Immature natural killer cell (primary cell): ENCODE data around the gene XPO6. TPM values are rescaled to one million over a fixed set of nuclear protein-coding genes. Genes with fewer than 3 reads are reported as not detected.
"Not testable (repeated sequence)": the region's sequence is repeated elsewhere in the genome, so short reads cannot be mapped to it uniquely, and the experiment has no call there.

Experiments
- DNase-seq, 3 donors: peaks; one replicate each; pipeline ENCODE4 v3.0.0; 2022; ENCODE audit warnings: mixed read lengths in 1 of 3
- H3K27ac Mint-ChIP-seq, 6 donors: one replicate each; pipeline ENCODE4 v1.8.0; 2020; ENCODE audit warnings: mixed read lengths in 6 of 6, mild to moderate bottlenecking in 5 of 6, inconsistent platforms in 4 of 6, moderate library complexity in 3 of 6
- H3K27me3 Mint-ChIP-seq, 3 donors: one replicate each; pipeline ENCODE4 v1.8.0; 2020 to 2021; ENCODE audit warnings: low read depth in 3 of 3, mild to moderate bottlenecking in 3 of 3, mixed read lengths in 3 of 3, moderate library complexity in 3 of 3, inconsistent platforms in 1 of 3
- H3K36me3 Mint-ChIP-seq, 3 donors: one replicate each; pipeline ENCODE4 v1.8.0; 2020; ENCODE audit warnings: mixed read lengths in 3 of 3, inconsistent platforms in 2 of 3, mild to moderate bottlenecking in 2 of 3
- H3K4me1 Mint-ChIP-seq, 2 donors: one replicate each; pipeline ENCODE4 v1.8.0; 2020; ENCODE audit warnings: inconsistent platforms in 2 of 2, mild to moderate bottlenecking in 2 of 2, mixed read lengths in 2 of 2, moderate library complexity in 1 of 2
- H3K4me3 Mint-ChIP-seq, 5 donors: one replicate each; pipeline ENCODE4 v1.8.0; 2020; ENCODE audit warnings: mild to moderate bottlenecking in 5 of 5, mixed read lengths in 5 of 5, inconsistent platforms in 3 of 5, moderate library complexity in 3 of 5
- H3K9me3 Mint-ChIP-seq, 6 donors: one replicate each; pipeline ENCODE4 v1.8.0; 2020; ENCODE audit warnings: mild to moderate bottlenecking in 6 of 6, mixed read lengths in 6 of 6, inconsistent platforms in 4 of 6, moderate library complexity in 3 of 6
- polyA plus RNA-seq, 3 donors: library from polyadenylated mRNA; unstranded; fragments of 300-500 nt; fragmentation: Illumina TruSeq; gene quantifications; one replicate each; pipeline ENCODE4 v1.2.3, GENCODE V29; 2021

Gene XPO6
- polyA plus RNA-seq, 3 donors from 2014 or later = 40.7 to 75.5 (median 42.2) TPM

DNA sequence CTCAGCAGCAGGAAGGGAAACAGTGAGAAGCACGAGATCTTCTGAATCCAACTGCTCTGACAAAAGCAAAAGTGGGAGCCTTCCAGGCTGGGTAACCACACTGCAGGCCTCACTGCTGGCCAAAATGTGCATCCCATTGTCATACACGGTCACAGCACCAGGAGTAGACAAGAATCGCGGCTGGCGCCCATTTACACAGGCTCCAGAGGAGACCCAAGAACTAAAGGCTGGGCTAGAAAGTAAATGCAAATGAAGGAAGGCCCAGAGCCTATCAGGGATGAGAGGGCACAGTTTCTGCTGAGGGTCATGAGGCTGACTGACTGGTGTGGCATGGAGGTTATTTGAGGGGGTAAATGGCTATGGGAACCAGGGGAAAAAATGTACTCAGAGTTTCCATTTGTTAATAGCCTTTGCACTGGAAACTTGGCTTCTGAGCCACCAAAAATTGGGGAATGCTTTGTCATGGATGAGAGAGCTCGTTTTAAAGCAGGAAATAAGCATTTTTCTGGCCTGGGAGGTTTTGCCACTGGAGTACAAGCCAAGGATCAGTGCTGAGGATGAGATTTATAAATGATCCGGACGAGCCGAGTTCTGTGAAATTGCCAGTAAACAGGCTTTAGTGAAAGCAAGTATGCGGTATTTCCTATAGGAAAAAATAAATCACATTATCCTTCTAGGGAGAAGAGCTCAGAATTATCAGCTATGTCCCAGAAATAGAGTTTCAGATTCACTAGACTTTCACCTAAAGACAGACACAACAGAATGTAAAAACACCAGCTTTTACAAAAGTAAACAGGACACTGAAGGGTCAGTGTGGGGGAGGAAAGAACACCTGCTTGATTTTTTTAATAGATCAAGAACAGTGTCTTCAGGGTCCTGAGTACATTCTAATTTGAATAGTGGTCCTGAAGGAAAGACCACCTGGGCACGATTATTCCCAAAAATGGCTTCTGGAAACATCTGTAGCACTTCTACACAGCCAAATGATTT is 81.4 kb downstream of the XPO6 start:
- Mint-ChIP-seq H3K36me3 (peaks cover 23 to 81% (median 29%) of the 10 kb centered on the region in 3 donors), H3K27me3 (no peaks in the 10 kb centered on the region), H3K27ac (peak overlapping the region in 3 of 6 donors; percentile 49 to 76 (median 52))

DNA sequence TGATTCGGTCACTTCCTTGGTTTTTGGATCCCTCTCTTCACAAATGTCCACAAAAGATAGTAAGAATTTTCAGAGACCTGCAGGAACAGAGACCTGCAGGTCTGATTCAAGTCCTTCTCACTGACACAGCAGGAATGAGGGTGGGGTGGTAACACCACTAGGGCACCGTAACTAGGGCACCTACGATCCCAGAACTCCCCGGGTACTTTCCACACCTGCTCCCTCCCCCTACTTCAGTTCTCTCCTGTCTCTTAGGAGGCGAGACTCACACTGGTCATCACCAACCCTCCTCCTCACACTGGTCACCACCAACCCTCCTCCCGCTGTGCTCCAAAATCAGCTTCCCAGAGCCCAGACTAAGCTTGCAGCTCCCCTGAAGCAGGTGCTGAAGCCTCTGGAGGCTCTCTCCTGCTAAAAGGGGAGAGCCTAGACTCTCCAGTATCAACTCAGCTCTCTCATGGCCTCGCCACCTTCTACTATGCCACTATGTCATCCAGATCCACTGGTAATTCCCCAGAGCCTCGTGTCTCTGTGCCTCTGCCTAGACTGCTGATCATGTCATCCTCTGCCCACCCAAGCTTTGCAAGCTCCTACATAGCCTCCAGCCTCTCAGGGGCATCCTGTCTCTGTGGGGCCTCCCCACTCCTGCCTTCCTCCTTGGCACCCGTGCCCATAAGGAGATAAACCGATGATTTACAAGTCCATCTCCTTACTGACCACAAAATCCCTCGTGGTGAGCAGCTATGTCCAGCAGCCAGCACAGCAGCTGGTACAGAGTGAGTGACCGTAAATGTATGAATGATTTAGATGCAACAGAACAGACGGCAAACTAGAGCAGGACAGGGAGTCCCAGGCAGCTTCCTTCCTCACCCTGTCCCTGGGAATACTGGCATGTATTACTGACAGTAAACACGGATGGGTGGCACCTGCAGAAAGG is 84.8 kb downstream of the XPO6 start:
- Mint-ChIP-seq H3K4me3 (peak overlapping the region in 1 of 5 donors; percentile 18), H3K27me3 (peaks cover 0 to 2% (median 0%) of the 10 kb centered on the region in 3 donors), H3K27ac (peak overlapping the region; percentile 13 to 77 (median 64)), H3K9me3 (no peaks in the 10 kb centered on the region), H3K4me1 (peaks cover 23 to 43% of the 10 kb centered on the region in 2 donors), H3K36me3 (peaks cover 25 to 72% (median 34%) of the 10 kb centered on the region in 3 donors)
- DNase-seq = no peak

More for the DNA sequence above, 81.4 kb downstream of the XPO6 start:
- no peak for DNase-seq
- H3K9me3 Mint-ChIP-seq = no peaks in the 10 kb centered on the region
- no peak overlapping the region for H3K4me3 Mint-ChIP-seq
- H3K4me1 Mint-ChIP-seq = peaks cover 24 to 43% of the 10 kb centered on the region in 2 donors

- peaks cover 23 to 43% of the 10 kb centered on the region in 2 donors for H3K4me1 Mint-ChIP-seq
- peak overlapping the region; percentile 55 to 91 (median 74) for H3K27ac Mint-ChIP-seq
- H3K36me3 Mint-ChIP-seq = peaks cover 32 to 73% (median 44%) of the 10 kb centered on the region in 3 donors
- H3K9me3 Mint-ChIP-seq = no peaks in the 10 kb centered on the region
- H3K4me3 Mint-ChIP-seq = peak overlapping the region in 2 of 5 donors; percentile 7 to 62
- peak in 1 of 3 donors; percentile 29 for DNase-seq
- H3K27me3 Mint-ChIP-seq = peaks cover 0 to 2% (median 0%) of the 10 kb centered on the region in 3 donors
Observed at GRCh38 chr16:28125592-28125991, 86.2 kb downstream of the XPO6 start.

DNA sequence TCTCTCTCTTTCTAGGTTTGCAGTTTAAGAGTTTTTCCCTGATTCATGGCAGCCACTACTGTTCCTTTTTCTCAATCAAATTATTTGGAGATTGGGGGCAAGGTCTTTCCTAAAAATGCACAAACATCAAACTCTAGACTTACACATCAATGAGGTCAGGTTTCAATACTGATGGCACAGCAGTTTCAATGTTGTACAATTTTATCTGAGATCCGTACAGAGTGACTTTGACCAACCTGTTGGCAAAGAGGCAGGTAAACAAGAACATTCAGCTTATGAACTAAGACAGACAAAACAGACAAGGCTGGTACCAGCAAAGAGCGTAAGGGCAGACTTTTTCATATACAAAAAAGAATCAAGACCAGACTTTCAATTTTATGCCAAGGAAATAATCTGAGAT is 90.2 kb downstream of the XPO6 start:
- Mint-ChIP-seq H3K27me3 (peaks cover 0 to 2% (median 0%) of the 10 kb centered on the region in 3 donors), H3K27ac (peak overlapping the region in 5 of 6 donors; percentile 1 to 77 (median 68)), H3K9me3 (no peaks in the 10 kb centered on the region), H3K36me3 (peaks cover 21 to 58% (median 32%) of the 10 kb centered on the region in 3 donors), H3K4me1 (peaks cover 13 to 20% of the 10 kb centered on the region in 2 donors), H3K4me3 (no peak overlapping the region)
- no peak for DNase-seq

DNA sequence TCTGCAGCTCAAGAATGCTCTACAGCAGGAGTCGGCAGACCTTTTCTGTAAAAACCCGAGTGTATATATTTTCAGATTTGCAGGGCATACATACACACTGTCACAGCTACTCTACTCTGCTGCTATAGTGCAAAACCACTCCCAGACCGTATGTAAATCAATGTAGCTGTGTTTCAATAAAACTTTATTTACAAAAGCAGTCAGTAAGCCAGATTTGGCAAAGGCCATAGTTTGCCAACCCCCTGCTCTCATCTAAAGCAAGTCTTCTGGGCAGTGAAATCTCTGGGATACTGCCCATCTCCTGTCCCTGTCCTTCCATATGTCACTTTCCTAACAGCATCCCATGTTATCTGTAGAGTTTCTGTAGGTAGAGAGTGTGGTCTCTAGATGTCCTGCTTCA is 91.0 kb downstream of the XPO6 start:
- peaks cover 0 to 2% (median 0%) of the 10 kb centered on the region in 3 donors for H3K27me3 Mint-ChIP-seq
- H3K4me3 Mint-ChIP-seq = no peak overlapping the region
- H3K9me3 Mint-ChIP-seq = no peaks in the 10 kb centered on the region
- H3K4me1 Mint-ChIP-seq = peaks cover 6 to 13% of the 10 kb centered on the region in 2 donors
- no peak for DNase-seq
- H3K27ac Mint-ChIP-seq = peak overlapping the region in 4 of 6 donors; percentile 15 to 73 (median 62)
- H3K36me3 Mint-ChIP-seq = peaks cover 26 to 59% (median 36%) of the 10 kb centered on the region in 3 donors

GRCh38 chr16:28118637-28119036 is 93.1 kb downstream of the XPO6 start:
- peaks cover 31 to 55% (median 34%) of the 10 kb centered on the region in 3 donors for H3K36me3 Mint-ChIP-seq
- H3K4me1 Mint-ChIP-seq = no peaks in the 10 kb centered on the region
- H3K9me3 Mint-ChIP-seq = no peaks in the 10 kb centered on the region
- peaks cover 0 to 3% (median 2%) of the 10 kb centered on the region in 3 donors for H3K27me3 Mint-ChIP-seq
- no peak overlapping the region for H3K4me3 Mint-ChIP-seq
- no peak for DNase-seq
- H3K27ac Mint-ChIP-seq = peak overlapping the region in 4 of 6 donors; percentile 30 to 48 (median 31)

DNA sequence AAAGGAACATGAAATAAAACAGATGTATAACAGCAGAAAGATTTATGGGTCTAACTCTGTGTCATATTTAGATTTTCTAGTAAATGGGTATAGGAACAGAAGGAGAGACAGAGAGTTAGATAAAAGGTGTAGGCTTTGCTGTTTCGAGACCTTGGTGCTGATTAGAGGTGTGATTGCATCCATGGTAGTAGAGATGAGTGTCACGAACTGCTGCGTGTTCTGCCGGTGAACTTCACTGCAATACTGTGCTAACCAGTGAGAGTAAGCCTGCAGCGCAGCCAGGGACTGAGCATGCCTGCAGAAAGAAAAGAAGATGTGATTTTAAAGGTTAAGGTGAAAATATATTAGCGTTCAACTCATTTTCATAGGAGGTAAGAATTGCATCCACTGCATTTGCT is 94.6 kb downstream of the XPO6 start:
- no peak overlapping the region for H3K4me3 Mint-ChIP-seq
- no peak for DNase-seq
- H3K36me3 Mint-ChIP-seq = peaks cover 31 to 57% (median 39%) of the 10 kb centered on the region in 3 donors
- H3K9me3 Mint-ChIP-seq = no peaks in the 10 kb centered on the region
- H3K27me3 Mint-ChIP-seq = peaks cover 0 to 3% (median 0%) of the 10 kb centered on the region in 3 donors
- no peaks in the 10 kb centered on the region for H3K4me1 Mint-ChIP-seq
- peak overlapping the region in 2 of 6 donors; percentile 21 to 48 for H3K27ac Mint-ChIP-seq

DNA sequence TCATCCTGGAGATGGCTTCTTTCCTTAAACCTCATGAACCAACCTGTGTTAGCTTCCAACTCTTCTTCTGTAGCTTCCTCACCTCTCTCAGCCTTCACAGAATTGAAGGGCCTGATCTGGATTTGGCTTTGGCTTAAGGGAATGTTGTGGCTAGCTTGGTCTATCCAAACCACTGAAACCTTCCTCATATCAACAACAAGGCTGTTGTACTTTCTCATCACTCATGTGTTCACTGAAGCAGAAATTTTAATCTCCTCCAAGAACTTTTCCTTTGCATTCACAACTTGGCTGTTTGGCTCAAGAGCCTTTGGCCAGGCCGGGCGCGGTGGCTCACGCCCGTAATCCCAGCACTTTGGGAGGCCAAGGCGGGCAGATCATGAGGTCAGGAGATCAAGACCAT is 95.9 kb downstream of the XPO6 start:
- not testable (repeated sequence) for H3K9me3 Mint-ChIP-seq, H3K4me1 Mint-ChIP-seq, H3K4me3 Mint-ChIP-seq, H3K27me3 Mint-ChIP-seq, DNase-seq
- H3K36me3 Mint-ChIP-seq = peaks cover 23 to 55% (median 32%) of the 10 kb centered on the region in 3 donors
- peak overlapping the region in 3 of 6 donors; percentile 5 to 51 (median 48) for H3K27ac Mint-ChIP-seq

DNA sequence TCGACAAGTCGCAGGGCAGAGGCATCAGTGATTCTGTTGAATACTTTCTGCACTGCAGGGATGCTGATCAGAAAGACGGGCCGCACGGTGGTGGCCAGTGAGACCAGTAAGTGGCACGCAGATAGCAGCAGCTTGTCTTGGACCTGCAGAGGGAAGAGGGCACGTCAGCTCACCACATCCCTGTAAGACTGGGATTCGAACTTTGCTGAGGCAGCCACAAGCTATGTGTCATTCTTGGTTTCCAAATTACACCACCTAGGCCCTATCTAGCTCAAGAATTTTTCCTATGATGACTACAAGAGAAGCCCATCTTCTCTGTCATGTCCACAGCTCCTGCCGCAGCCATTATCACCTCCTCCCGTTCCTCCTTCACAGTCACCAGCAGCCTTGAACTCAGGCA is 98.9 kb downstream of the XPO6 start:
- no peaks in the 10 kb centered on the region for H3K9me3 Mint-ChIP-seq
- no peak overlapping the region for H3K4me3 Mint-ChIP-seq
- H3K27ac Mint-ChIP-seq = peak overlapping the region in 4 of 6 donors; percentile 20 to 83 (median 52)
- DNase-seq = no peak
- H3K4me1 Mint-ChIP-seq = peaks cover 17 to 29% of the 10 kb centered on the region in 2 donors
- H3K27me3 Mint-ChIP-seq = peaks cover 0 to 4% (median 3%) of the 10 kb centered on the region in 3 donors
- peaks cover 22 to 49% (median 32%) of the 10 kb centered on the region in 3 donors for H3K36me3 Mint-ChIP-seq

- Mint-ChIP-seq H3K27ac (peak overlapping the region in 4 of 6 donors; percentile 43 to 77 (median 58)), H3K27me3 (peaks cover 0 to 4% (median 3%) of the 10 kb centered on the region in 3 donors), H3K4me3 (no peak overlapping the region), H3K4me1 (peaks cover 17 to 33% of the 10 kb centered on the region in 2 donors), H3K36me3 (peaks cover 23 to 52% (median 31%) of the 10 kb centered on the region in 3 donors), H3K9me3 (no peaks in the 10 kb centered on the region)
- DNase-seq = no peak
Observed at GRCh38 chr16:28110977-28111376, 100.8 kb downstream of the XPO6 start.

DNA sequence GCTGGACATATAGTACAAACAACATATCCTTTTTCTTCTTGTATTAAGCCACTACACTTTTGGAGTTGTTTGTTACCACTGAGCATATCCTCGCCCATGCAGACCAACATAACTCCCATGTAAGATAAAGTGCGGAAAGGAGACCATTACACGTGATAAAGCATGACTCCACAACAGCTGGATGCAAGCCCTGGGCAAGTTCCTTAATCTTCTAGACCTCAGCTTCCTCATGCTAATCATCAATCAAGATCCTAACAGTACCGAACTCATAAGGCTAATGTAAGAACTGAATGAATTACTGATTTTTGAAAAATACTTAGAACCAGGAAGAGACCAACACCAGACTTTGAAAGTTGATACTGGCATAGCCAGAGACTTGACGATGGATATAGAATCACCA is 101.3 kb downstream of the XPO6 start:
- H3K9me3 Mint-ChIP-seq = no peaks in the 10 kb centered on the region
- H3K4me3 Mint-ChIP-seq = no peak overlapping the region
- peaks cover 17 to 33% of the 10 kb centered on the region in 2 donors for H3K4me1 Mint-ChIP-seq
- peaks cover 18 to 52% (median 35%) of the 10 kb centered on the region in 3 donors for H3K36me3 Mint-ChIP-seq
- peak overlapping the region; percentile 43 to 77 (median 66) for H3K27ac Mint-ChIP-seq
- peaks cover 0 to 6% (median 3%) of the 10 kb centered on the region in 3 donors for H3K27me3 Mint-ChIP-seq
- no peak for DNase-seq

GRCh38 chr16:28110074-28110473 is 101.7 kb downstream of the XPO6 start:
- DNase-seq = peak in 2 of 3 donors; percentile 18 to 31
- Mint-ChIP-seq H3K9me3 (no peaks in the 10 kb centered on the region), H3K4me3 (no peak overlapping the region), H3K36me3 (peaks cover 16 to 52% (median 34%) of the 10 kb centered on the region in 3 donors), H3K4me1 (peaks cover 17 to 33% of the 10 kb centered on the region in 2 donors), H3K27me3 (peaks cover 0 to 6% (median 3%) of the 10 kb centered on the region in 3 donors), H3K27ac (peak overlapping the region; percentile 43 to 79 (median 72))
